Common myeloid progenitor, CD34-positive (primary cell): ENCODE data around the gene LRRC8E.

Experiments used
- CTCF ChIA-PET: fragments of 350-600 bp; sonication (Branson Sonifier 250); formaldehyde crosslinking; loops from one replicate; lab custom pipeline; 2021; ENCODE audit warnings: antibody characterized with exemption; lab: Charles Lee
- POLR2A ChIA-PET: fragments of 350-600 bp; sonication (Branson Sonifier 250); formaldehyde crosslinking; loops from one replicate; lab custom pipeline; 2021; ENCODE audit warnings: antibody characterized with exemption; lab: Charles Lee
- DNase-seq, 3 donors: peaks; one replicate each; pipeline versions ENCODE4 v3.0.0 to v3.0.0-alpha.2; 2013
- H3K27ac ChIP-seq, 2 experiments: 1 replicate in 1 of 2; 2 replicates in 1 of 2; pipeline ENCODE4 v1.7.0; 2013; ENCODE audit warnings: inconsistent platforms in 2 of 2, low read length in 2 of 2, mild to moderate bottlenecking in 2 of 2, low read depth in 1 of 2, moderate library complexity in 1 of 2; ENCODE audit not compliant: severe bottlenecking in 2 of 2, insufficient read depth in 1 of 2, poor library complexity in 1 of 2
- H3K27me3 ChIP-seq, 5 experiments: replicated peaks in 2 of 5; 1 replicate in 3 of 5; 2 replicates in 2 of 5; pipeline versions ENCODE4 v1.6.1 to v1.7.0; 2013; ENCODE audit warnings: low read length in 4 of 5, mild to moderate bottlenecking in 2 of 5, moderate library complexity in 2 of 5, inconsistent platforms in 1 of 5; ENCODE audit not compliant: insufficient read depth in 5 of 5, control insufficient read depth in 4 of 5
- H3K36me3 ChIP-seq, 4 experiments: 1 replicate in 2 of 4; 2 replicates in 2 of 4; pipeline versions ENCODE4 v1.6.1 to v1.7.0; 2013; ENCODE audit warnings: low read length in 3 of 4, control low read depth in 1 of 4, mild to moderate bottlenecking in 1 of 4; ENCODE audit not compliant: control insufficient read depth in 4 of 4, insufficient read depth in 4 of 4
- H3K4me1 ChIP-seq, 4 experiments: 1 replicate in 3 of 4; 2 replicates in 1 of 4; pipeline versions ENCODE4 v1.6.1 to v1.7.1; 2013; ENCODE audit warnings: low read length in 3 of 4, mild to moderate bottlenecking in 3 of 4, control low read depth in 1 of 4, inconsistent platforms in 1 of 4, moderate library complexity in 1 of 4; ENCODE audit not compliant: control insufficient read depth in 4 of 4, insufficient read depth in 4 of 4; ENCODE audit errors: control extremely low read depth in 1 of 4
- H3K4me3 ChIP-seq, 7 experiments: 1 replicate in 4 of 7; 2 replicates in 3 of 7; pipeline versions ENCODE4 v1.5.1 to v1.7.0; 2013; ENCODE audit warnings: mild to moderate bottlenecking in 7 of 7, low read length in 6 of 7, moderate library complexity in 6 of 7, inconsistent platforms in 2 of 7, low read depth in 2 of 7, control low read depth in 1 of 7; ENCODE audit not compliant: insufficient read depth in 4 of 7, control insufficient read depth in 1 of 7; ENCODE audit errors: extremely low read depth in 1 of 7
- H3K9me3 ChIP-seq, 5 experiments: 1 replicate in 4 of 5; 2 replicates in 1 of 5; pipeline versions ENCODE4 v1.6.1 to v1.7.1; 2013; ENCODE audit warnings: low read length in 4 of 5, mild to moderate bottlenecking in 2 of 5, inconsistent platforms in 1 of 5, low read depth in 1 of 5, moderate library complexity in 1 of 5; ENCODE audit not compliant: control insufficient read depth in 4 of 5, insufficient read depth in 2 of 5; ENCODE audit errors: control extremely low read depth in 1 of 5
- WGBS: methylation state at CpG from one replicate; pipeline ENCODE4 v1.1.5; 2013; ENCODE audit not compliant: insufficient coverage; 5-methylcytosine and 5-hydroxymethylcytosine counted together

LRRC8E gene

GRCh38 chr19:7868671-7869452 is 19.4 kb upstream of the LRRC8E start:
- Histone ChIP-seq H3K9me3 (no peaks in the 10 kb centered on the region), H3K27me3 (peaks cover 0 to 43% (median 19%) of the 10 kb centered on the region in 5 experiments), H3K4me3 (peak overlapping the region; percentile 0 to 83 (median 55)), H3K36me3 (no peaks in the 10 kb centered on the region), H3K27ac (no peak overlapping the region), H3K4me1 (peaks cover 0 to 55% (median 49%) of the 10 kb centered on the region in 4 experiments)
- DNase-seq = peak; percentile 84 to 92 (median 91)
- POLR2A ChIA-PET = interaction anchor here (1.1 kb wide), 1 partner anchor 51 kb away, joined by 3 read pairs; the partner anchor contains the start of gene SNAPC2
- CTCF ChIA-PET = interaction anchor here (0.7 to 2.2 kb wide), 22 partner anchors 9 to 130 kb away, joined by 3 to 15 read pairs (median 4); partner anchors contain the start of genes MAP2K7 and SNAPC2
- WGBS = under 1% methylated on average over 54 of the region's 67 CpGs

- ChIA-PET POLR2A (interaction anchor here (1.1 kb wide), 1 partner anchor 51 kb away, joined by 3 read pairs; the partner anchor contains the start of gene SNAPC2), CTCF (interaction anchor here (0.7 to 2.2 kb wide), 18 partner anchors 9 to 129 kb away, joined by 3 to 15 read pairs (median 4); partner anchors contain the start of genes MAP2K7 and SNAPC2)
- Histone ChIP-seq H3K36me3 (no peaks in the 10 kb centered on the region), H3K27ac (no peak overlapping the region), H3K9me3 (no peaks in the 10 kb centered on the region), H3K4me3 (peak overlapping the region; percentile 1 to 83 (median 55)), H3K4me1 (peaks cover 0 to 58% (median 51%) of the 10 kb centered on the region in 4 experiments), H3K27me3 (peaks cover 0 to 44% (median 17%) of the 10 kb centered on the region in 5 experiments)
- DNase-seq = peak; percentile 48 to 73 (median 66)
- under 1% methylated on average over 32 of the region's 47 CpGs for WGBS
Measured at GRCh38 chr19:7869453-7869909, 18.8 kb upstream of the LRRC8E start.

- no peaks in the 10 kb centered on the region for H3K36me3 ChIP-seq
- 14% methylated on average over 17 of the region's 30 CpGs for WGBS
- POLR2A ChIA-PET = interaction anchor here (1.1 kb wide), 1 partner anchor 50 kb away, joined by 3 read pairs; the partner anchor contains the start of gene SNAPC2
- peaks cover 0 to 45% (median 18%) of the 10 kb centered on the region in 5 experiments for H3K27me3 ChIP-seq
- H3K4me1 ChIP-seq = peaks cover 0 to 63% (median 55%) of the 10 kb centered on the region in 4 experiments
- CTCF ChIA-PET = interaction anchor here (0.7 to 2.2 kb wide), 14 partner anchors 9 to 129 kb away, joined by 3 to 15 read pairs (median 4); partner anchors contain the start of genes MAP2K7 and SNAPC2
- H3K4me3 ChIP-seq = peak overlapping the region; percentile 1 to 83 (median 55)
- no peak overlapping the region for H3K27ac ChIP-seq
- H3K9me3 ChIP-seq = no peaks in the 10 kb centered on the region
- peak; percentile 82 to 92 (median 88) for DNase-seq
Measured at GRCh38 chr19:7869910-7870511, 18.3 kb upstream of the LRRC8E start.

GRCh38 chr19:7870571-7871436 is 17.5 kb upstream of the LRRC8E start:
- no peaks in the 10 kb centered on the region for H3K9me3 ChIP-seq
- H3K27me3 ChIP-seq = peaks cover 0 to 44% (median 13%) of the 10 kb centered on the region in 5 experiments
- peak overlapping the region in 4 of 7 experiments; percentile 48 to 67 (median 56) for H3K4me3 ChIP-seq
- ChIA-PET CTCF (no interaction called here), POLR2A (no interaction called here)
- 13% methylated on average over 9 of the region's 11 CpGs for WGBS
- peak overlapping the region in 1 of 2 experiments; percentile 25 for H3K27ac ChIP-seq
- H3K36me3 ChIP-seq = no peaks in the 10 kb centered on the region
- peaks cover 0 to 61% (median 55%) of the 10 kb centered on the region in 4 experiments for H3K4me1 ChIP-seq
- DNase-seq = peak; percentile 84 to 93 (median 86)

GRCh38 chr19:7871437-7872305 is 16.6 kb upstream of the LRRC8E start:
- WGBS = 4% methylated on average over 31 of the region's 33 CpGs
- H3K4me3 ChIP-seq = peak overlapping the region in 5 of 7 experiments; percentile 37 to 67 (median 51)

More at GRCh38 chr19:7871437-7872305, 16.6 kb upstream of the LRRC8E start:
- H3K36me3 ChIP-seq = no peaks in the 10 kb centered on the region
- ChIA-PET CTCF (no interaction called here), POLR2A (interaction anchor here (0.6 kb wide), 1 partner anchor 1286 kb away, joined by 4 read pairs; no protein-coding TSS in a partner anchor)
- H3K27me3 ChIP-seq = peaks cover 0 to 45% (median 13%) of the 10 kb centered on the region in 5 experiments
- no peaks in the 10 kb centered on the region for H3K9me3 ChIP-seq
- H3K27ac ChIP-seq = no peak overlapping the region
- peaks cover 0 to 64% (median 55%) of the 10 kb centered on the region in 4 experiments for H3K4me1 ChIP-seq
- DNase-seq = peak; percentile 94 to 97 (median 97)
